ENCODE data around the gene CDC42BPG. TPM values are rescaled to one million over a fixed set of nuclear protein-coding genes. Genes with fewer than 3 reads are reported as not detected.

Gene CDC42BPG
- total and polyA plus RNA-seq, 2 of the 8 experiments (the other 6 are each of a cell fraction or from before 2014, with no cell fraction given) = 3.7 to 10.6 TPM

- H3K4ac ChIP-seq (replicated peaks; ENCODE audit: insufficient read length, low read depth, low read length) = peak overlapping the region; percentile 40
- H3K36me3 ChIP-seq (ENCODE audit: control insufficient read depth in 2 of 4, insufficient read depth in 4 of 4, low read length in 3 of 4) = peaks cover under 1 to 6% (median 4%) of the 10 kb centered on the region in 4 experiments; a peak in 4 of 8 replicates
- H4K20me1 ChIP-seq (replicated peaks in 1 of 2; ENCODE audit: control insufficient read depth in 1 of 2, insufficient read depth in 2 of 2, low read length in 2 of 2) = peaks cover 0 to 4% of the 10 kb centered on the region in 2 experiments
- H4K91ac ChIP-seq (replicated peaks; ENCODE audit: insufficient read length, low read length) = peak overlapping the region; percentile 88
- H2BK15ac ChIP-seq (ENCODE audit: low read length) = peak overlapping the region; percentile 75; the same call in 1 of the 2 replicates
- ChIA-PET CTCF (ENCODE audit: partially characterized antibody) (interaction anchor here (0.6 to 32.3 kb wide), 9 partner anchors 29 to 610 kb away, joined by 3 to 1058 read pairs (median 4); partner anchors contain the start of genes ARL2, EHD1 and MEN1), POLR2A (ENCODE audit: partially characterized antibody) (interaction anchor here (0.6 to 3.1 kb wide), 5 partner anchors 33 to 278 kb away, joined by 3 to 13 read pairs (median 3); partner anchors contain the start of genes EHD1, FAU, MEN1 and MRPL49)
- peak overlapping the region; percentile 93 for H3K18ac ChIP-seq (ENCODE audit: extremely low read depth, low read length)
- H2AFZ ChIP-seq (ENCODE audit: low read length) = no peak overlapping the region
- 44% methylated on average over 27 of the region's 27 CpGs; no CpG with 5 or more reads in 1 of the 2 experiments for WGBS, 2 experiments (ENCODE audit: extremely low coverage in 1 of 2, insufficient coverage in 1 of 2, insufficient read length in 1 of 2, insufficient replicate concordance in 2 of 2, low coverage in 1 of 2, low lambda C conversion rate in 2 of 2, missing lambda C conversion rate in 1 of 2)
- H3K4me3 ChIP-seq (ENCODE audit: extremely low read depth in 1 of 4, insufficient read depth in 2 of 4, low read depth in 3 of 4, low read length in 4 of 4) = peak overlapping the region; percentile 71 to 94 (median 76)
- TF ChIP-seq EGR1 (IDR thresholded peaks at IDR 0.05; ENCODE audit: borderline replicate concordance, low read depth, low read length) = no peak
- H2BK20ac ChIP-seq (ENCODE audit: low read length) = 0 out of 2 replicates have a peak overlapping the region, but pooled peaks have one; percentile 34
- peak overlapping the region; percentile 75; the same call in 1 of the 2 replicates for H2BK12ac ChIP-seq (ENCODE audit: low read depth, low read length)
- peak in 1 of 2 experiments; percentile 55 for DNase-seq (ENCODE audit: low read depth in 1 of 2, low spot score in 2 of 2)
- H3K27me3 ChIP-seq (replicated peaks in 1 of 4; ENCODE audit: control insufficient read depth in 3 of 4, extremely low read depth in 1 of 4, insufficient read depth in 3 of 4, low read length in 3 of 4) = no peaks in the 10 kb centered on the region
- no peak overlapping the region for H2BK120ac ChIP-seq (replicated peaks; ENCODE audit: low read depth, low read length)
- H3K9ac ChIP-seq (replicated peaks in 1 of 4; ENCODE audit: extremely low read depth in 1 of 4, low read depth in 3 of 4, low read length in 3 of 4) = no peak overlapping the region; a peak in 2 of 7 replicates
- H3K14ac ChIP-seq (ENCODE audit: insufficient read length) = no peak overlapping the region
- FAIRE-seq = no peak
- H3K4me1 ChIP-seq (replicated peaks in 1 of 4; ENCODE audit: control insufficient read depth in 3 of 4, insufficient read depth in 4 of 4, low read length in 3 of 4) = peaks cover 0 to 33% (median 23%) of the 10 kb centered on the region in 4 experiments; a peak in 6 of 7 replicates
- H3K4me2 ChIP-seq (ENCODE audit: insufficient read depth in 1 of 2, low read depth in 2 of 2, low read length in 2 of 2) = peak overlapping the region; percentile 84 to 91
- 0 out of 2 replicates have a peak overlapping the region, but pooled peaks have one; percentile 0 for H3K27ac ChIP-seq (ENCODE audit: low read depth, low read length)
- no peak overlapping the region; the same call in 1 of the 2 replicates for H4K8ac ChIP-seq (ENCODE audit: extremely low read depth, insufficient read depth, low read length)
- H3K23me2 ChIP-seq (ENCODE audit: low read depth, low read length) = peaks cover 9% of the 10 kb centered on the region
- no peak overlapping the region for H3K23ac ChIP-seq (ENCODE audit: insufficient read length)
- no peaks in the 10 kb centered on the region for H3K9me3 ChIP-seq (ENCODE audit: insufficient read depth in 2 of 2, low read depth in 1 of 2, low read length in 1 of 2)
- H2BK5ac ChIP-seq (ENCODE audit: low read depth, low read length) = peak overlapping the region; percentile 78; the same call in 1 of the 2 replicates
- no peak overlapping the region for H4K5ac ChIP-seq (ENCODE audit: insufficient read length, low read depth, low read length)
- H3K79me2 ChIP-seq (ENCODE audit: control insufficient read depth in 1 of 2, insufficient read depth in 2 of 2, low read length in 2 of 2) = peaks cover 0 to 3% of the 10 kb centered on the region in 2 experiments; a peak in 1 of 4 replicates
- H3K56ac ChIP-seq (replicated peaks; ENCODE audit: insufficient read length, low read depth, low read length) = no peak overlapping the region
- no peaks in the 10 kb centered on the region; the same call in 1 of the 2 replicates for H3K79me1 ChIP-seq (ENCODE audit: low read depth, low read length)
- H2AK5ac ChIP-seq (ENCODE audit: low read depth, low read length) = no peak overlapping the region
These were observed 645 bp downstream of the CDC42BPG start for GRCh38 chr11:64843686-64844329.
